ENCODE results near the gene FRY.

FRY gene

DNA sequence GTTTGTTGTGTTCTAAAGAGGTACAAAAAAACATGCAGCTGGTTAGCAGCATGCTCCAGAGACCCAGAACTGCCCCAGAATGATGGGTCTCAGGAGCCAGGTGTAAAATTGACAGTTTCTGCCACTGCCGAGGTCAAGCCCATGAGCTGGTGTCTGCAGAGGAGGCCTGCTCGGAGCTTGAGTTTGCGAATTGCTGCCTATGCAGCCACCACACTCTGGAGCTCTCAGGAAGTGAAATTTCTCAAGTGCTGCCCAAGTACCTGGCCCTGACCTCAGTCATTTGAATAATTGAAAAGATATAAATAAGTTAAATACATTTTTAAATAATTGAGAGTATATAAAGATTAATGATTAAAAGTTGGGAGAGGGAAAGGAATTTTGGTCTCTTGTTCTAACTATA is 217.2 kb downstream of the FRY start:
- DNase-seq (ENCODE audit: low read depth): no peak
- H3K4me3 ChIP-seq (ENCODE audit: low read depth, low read length): no peak overlapping the region
- TF ChIP-seq, protein P1, sequence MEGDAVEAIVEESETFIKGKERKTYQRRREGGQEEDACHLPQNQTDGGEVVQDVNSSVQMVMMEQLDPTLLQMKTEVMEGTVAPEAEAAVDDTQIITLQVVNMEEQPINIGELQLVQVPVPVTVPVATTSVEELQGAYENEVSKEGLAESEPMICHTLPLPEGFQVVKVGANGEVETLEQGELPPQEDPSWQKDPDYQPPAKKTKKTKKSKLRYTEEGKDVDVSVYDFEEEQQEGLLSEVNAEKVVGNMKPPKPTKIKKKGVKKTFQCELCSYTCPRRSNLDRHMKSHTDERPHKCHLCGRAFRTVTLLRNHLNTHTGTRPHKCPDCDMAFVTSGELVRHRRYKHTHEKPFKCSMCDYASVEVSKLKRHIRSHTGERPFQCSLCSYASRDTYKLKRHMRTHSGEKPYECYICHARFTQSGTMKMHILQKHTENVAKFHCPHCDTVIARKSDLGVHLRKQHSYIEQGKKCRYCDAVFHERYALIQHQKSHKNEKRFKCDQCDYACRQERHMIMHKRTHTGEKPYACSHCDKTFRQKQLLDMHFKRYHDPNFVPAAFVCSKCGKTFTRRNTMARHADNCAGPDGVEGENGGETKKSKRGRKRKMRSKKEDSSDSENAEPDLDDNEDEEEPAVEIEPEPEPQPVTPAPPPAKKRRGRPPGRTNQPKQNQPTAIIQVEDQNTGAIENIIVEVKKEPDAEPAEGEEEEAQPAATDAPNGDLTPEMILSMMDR (IDR thresholded peaks at IDR 0.05; ENCODE audit: control insufficient read depth, extremely low read depth, insufficient read depth): no peak

DNA sequence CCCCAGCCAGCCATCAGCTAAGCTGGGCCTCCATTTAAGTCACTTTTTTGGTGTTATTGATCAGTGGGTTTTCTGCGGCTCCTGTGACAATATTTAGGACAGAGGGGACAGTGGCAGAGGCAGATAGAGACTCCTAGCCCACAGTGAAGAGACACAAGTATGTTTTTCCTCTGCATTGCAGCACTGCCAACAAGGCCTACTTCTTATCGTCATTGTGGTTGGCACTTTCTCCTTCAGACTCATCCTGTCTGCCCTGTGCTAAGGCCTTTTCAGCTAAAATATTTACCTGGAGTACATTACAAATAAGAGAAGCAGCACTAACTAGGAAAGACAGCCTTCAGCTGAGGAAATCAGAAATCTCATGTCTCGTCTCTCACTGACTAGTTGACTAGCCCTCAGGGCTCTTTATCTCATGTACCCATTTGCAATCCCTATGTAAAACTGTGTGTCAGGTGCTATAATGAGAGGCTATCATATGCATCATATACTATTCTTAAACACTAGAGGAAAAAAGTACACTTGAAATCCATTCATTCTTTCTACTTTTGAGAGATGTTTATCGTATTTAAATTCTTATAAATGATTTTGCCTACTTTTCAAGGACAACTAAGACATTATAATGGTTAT is 221.4 kb downstream of the FRY start:
- H3K4me3 ChIP-seq (ENCODE audit: low read depth, low read length): no peak overlapping the region
- no peak for DNase-seq (ENCODE audit: low read depth)
- TF ChIP-seq, protein P1 (IDR thresholded peaks at IDR 0.05; ENCODE audit: control insufficient read depth, extremely low read depth, insufficient read depth): no peak

DNA sequence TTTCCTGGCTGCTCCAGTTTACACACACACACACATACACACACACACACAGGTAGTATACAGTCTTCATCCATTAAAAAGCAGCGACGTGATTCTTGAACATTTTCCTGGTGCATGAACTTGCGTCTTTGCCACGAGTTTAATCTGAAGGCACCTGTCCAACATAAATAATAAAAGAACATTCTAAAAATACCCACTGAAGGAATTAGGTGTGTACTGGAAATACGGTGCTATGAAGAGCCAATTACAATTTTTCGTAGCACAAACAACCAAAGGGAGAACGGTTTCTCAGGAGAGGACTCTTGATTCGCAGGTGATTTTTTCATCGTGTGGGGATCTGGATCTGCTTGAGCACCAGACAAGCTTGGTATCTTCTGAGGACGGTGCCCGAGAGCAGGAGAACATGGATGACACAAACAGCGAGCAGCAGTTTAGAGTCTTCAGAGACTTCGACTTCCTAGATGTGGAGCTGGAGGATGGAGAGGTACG is 222.4 kb downstream of the FRY start:
- peak overlapping the region; percentile 25 for H3K4me3 ChIP-seq (ENCODE audit: low read depth, low read length)
- TF ChIP-seq, protein P1 (IDR thresholded peaks at IDR 0.05; ENCODE audit: control insufficient read depth, extremely low read depth, insufficient read depth): no peak
- DNase-seq (ENCODE audit: low read depth): peak; percentile 88

DNA sequence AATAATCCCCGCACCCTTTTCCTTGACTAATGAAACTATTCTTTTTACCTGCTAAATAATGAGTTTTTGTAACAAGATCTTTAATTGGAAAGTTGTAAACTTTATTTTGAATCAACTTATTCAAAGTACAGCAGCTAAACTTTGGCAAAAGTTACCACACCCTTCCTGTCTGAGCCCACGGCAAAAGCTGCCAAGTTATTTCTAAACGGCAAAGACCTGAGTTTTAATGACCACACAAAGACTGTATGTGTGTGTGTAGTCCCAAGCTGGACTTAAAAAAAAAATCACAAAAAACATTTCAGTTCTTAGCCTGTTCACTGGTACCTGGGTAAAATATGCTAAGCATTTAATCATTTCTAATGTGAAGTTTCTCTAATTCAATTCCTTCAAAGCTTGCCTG is 222.8 kb downstream of the FRY start:
- peak overlapping the region; percentile 25 for H3K4me3 ChIP-seq (ENCODE audit: low read depth, low read length)
- no peak for DNase-seq (ENCODE audit: low read depth)
- TF ChIP-seq, protein P1 (IDR thresholded peaks at IDR 0.05; ENCODE audit: control insufficient read depth, extremely low read depth, insufficient read depth): no peak

DNA sequence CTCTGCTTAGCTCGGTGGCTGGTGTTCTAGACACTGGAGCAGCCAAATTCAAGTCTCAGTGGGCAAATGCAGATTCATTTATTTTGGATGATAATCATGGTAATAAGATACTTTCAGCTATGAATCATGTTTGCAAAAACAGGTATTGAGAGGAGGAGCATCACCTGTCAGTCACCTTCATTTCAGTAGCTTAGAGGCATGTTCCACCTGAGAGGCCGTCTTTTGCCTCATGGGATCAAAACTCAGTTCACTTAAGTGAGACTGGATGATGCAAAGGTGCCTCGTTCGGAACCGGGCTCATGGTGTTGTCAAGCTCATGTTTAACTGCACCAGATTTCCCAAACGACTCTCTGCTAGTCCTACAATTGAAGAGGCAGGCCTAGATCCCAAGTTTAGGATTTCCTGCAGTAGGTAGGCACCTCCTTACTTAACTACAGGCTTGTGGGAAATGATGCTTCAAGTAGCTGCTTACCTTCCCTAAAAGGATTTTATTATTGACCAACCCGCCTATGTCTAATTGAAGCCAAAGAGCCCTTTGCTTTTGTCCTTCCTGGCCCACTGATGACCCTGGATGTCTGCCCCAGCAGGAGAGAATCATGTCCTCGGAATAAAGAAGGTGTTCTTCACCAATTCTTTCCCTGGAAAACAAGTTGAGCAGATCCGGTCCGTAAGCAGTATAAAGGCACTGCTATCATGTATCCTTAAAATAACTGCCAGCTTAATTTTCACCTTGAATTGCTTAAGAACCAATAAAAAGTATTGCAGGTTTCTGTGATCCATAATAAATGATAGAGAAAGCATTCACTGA is 223.5 kb downstream of the FRY start:
- DNase-seq (ENCODE audit: low read depth): no peak
- no peak overlapping the region for H3K4me3 ChIP-seq (ENCODE audit: low read depth, low read length)
- TF ChIP-seq, protein P1 (IDR thresholded peaks at IDR 0.05; ENCODE audit: control insufficient read depth, extremely low read depth, insufficient read depth): no peak

DNA sequence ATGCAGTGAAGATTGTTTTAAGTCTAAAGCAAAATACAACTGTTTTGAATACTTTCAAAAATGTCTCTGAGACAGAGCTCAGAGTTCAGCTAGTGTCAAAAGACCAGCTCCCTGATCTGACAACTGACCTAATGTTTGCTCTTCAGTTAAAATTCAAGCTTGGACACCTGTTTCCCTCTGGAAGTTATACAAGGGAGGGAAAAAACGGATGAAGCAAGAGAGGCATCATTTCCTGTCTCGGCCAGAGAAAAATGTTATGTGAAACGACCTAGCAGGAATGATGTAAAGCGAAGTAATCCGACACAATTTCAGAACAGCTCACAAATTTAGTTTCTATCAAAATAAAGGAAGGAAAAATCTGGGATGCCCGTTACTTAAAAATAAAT is 224.1 kb downstream of the FRY start:
- no peak for DNase-seq (ENCODE audit: low read depth)
- TF ChIP-seq, protein P1 (IDR thresholded peaks at IDR 0.05; ENCODE audit: control insufficient read depth, extremely low read depth, insufficient read depth): no peak
- H3K4me3 ChIP-seq (ENCODE audit: low read depth, low read length): no peak overlapping the region

All from LNCaP clone FGC (cell line).